GM18499 (cell line): ENCODE results near the gene FITM1.
"Not testable (repeated sequence)": the region's sequence is repeated elsewhere in the genome, so short reads cannot be mapped to it uniquely, and the experiment has no call there.

Source experiments
- ATAC-seq: cut with Tn5 transposase; IDR thresholded peaks from one replicate; pipeline ENCODE4 v1.9.1; 2021; ENCODE audit warnings: moderate number of reproducible peaks; ENCODE audit not compliant: insufficient read depth, unreplicated experiment

FITM1 gene

DNA sequence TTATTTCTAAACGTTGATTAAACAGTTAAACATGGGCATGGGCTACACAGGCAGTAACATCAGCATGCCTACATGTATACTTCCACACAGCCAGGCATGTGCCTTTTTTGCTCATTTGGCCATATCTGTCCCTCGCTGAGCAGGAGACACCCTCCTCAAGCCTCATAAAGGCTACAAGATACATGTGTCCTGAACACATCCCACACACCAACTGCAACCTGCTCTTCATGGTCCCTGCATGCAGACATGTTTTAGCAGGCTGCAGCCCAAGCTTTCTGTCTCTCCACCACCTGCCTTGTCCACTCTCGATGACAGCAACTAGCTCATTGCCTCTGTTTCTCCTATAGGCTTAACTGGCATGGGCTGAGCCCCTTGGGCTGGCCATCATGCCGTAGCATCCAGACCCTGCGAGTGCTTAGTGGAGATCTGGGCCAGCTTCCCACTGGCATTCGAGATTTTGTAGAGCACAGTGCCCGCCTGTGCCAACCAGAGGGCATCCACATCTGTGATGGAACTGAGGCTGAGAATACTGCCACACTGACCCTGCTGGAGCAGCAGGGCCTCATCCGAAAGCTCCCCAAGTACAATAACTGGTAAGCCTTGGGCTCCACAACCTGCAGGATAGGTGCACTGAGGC, 33.8 kb upstream of the FITM1 start:
- no peak for ATAC-seq

DNA sequence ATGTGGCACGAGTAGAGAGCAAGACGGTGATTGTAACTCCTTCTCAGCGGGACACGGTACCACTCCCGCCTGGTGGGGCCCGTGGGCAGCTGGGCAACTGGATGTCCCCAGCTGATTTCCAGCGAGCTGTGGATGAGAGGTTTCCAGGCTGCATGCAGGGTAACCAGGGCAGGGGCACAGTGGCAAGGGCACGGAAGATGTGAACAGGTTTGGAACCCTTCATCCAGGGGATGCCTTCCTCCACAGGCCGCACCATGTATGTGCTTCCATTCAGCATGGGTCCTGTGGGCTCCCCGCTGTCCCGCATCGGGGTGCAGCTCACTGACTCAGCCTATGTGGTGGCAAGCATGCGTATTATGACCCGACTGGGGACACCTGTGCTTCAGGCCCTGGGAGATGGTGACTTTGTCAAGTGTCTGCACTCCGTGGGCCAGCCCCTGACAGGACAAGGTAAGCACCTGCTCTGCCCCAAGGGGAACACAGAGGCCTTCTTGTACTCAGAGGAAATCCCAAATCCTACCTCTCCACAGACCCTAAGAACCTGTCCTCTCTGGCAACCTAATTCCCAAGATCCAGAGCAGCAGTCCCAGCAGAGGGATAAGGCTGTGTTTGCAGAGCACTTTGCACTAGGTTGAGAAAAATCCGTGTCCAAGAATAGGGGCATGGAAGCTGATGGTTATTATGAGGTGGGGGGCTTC, 32.1 kb upstream of the FITM1 start:
- ATAC-seq: no peak

DNA sequence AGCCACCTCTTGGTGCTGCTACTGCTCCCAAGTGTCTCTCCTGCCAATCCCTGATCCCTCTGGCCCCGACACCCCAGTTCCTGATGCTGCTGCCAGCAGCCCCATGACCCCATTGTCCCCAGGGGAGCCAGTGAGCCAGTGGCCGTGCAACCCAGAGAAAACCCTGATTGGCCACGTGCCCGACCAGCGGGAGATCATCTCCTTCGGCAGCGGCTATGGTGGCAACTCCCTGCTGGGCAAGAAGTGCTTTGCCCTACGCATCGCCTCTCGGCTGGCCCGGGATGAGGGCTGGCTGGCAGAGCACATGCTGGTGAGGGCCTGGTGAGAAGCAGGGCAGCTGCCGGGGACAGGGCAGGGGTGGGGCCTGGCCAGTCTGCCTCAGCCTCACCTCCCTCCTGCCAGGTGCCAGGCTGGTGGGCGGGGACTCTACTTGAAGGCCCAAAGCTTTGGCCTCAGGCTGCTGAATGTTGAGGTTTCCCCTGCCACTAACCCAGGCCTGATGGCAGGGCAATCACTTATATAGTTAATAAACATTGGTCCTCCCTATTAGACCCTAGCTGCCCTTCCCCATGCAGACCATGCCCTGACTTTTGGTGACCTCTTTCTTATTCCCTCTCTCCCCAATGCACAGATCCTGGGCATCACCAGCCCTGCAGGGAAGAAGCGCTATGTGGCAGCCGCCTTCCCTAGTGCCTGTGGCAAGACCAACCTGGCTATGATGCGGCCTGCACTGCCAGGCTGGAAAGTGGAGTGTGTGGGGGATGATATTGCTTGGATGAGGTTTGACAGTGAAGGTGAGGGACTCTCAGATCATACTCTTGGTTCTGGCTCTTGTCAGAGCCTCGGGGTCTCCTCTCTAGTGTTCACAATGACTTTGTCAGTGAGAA, 31.3 kb upstream of the FITM1 start:
- ATAC-seq: no peak

DNA sequence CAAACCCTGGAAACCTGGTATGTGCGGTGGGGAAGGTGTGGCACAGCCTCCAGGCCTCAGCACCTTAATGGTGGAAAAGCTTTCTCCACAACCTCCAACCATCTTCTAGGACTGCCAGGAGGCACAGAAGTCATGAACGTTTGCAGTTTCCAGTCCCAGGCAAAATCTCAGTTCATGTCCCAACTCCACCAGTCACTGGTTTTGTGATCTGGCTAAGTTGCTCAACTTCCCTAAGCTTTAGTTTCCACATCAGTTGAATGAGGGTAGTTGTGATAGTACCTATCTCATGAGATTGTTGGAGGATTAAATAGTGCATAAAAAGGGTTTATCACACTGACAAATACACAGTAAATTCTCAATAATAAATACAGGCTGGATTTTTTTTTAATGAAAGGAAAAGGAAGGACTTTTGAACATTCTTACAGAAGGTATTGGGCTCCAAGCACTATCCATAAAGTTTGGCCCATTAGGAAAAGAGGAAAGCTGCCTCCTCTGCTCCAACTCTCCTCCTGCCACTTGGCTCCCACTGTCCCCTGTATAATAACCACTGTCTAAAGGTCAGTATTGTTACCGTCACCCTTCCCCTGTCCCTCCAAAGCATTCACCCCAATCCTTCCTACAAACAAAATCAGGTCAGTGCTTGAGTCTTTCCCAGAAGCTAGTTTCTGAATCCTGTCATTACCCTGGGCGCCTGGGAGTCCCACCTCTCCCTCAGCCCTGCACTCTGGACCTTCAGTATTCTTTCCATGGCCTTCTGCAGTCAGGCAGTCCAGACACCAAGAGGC, 30.1 kb upstream of the FITM1 start:
- no peak for ATAC-seq

DNA sequence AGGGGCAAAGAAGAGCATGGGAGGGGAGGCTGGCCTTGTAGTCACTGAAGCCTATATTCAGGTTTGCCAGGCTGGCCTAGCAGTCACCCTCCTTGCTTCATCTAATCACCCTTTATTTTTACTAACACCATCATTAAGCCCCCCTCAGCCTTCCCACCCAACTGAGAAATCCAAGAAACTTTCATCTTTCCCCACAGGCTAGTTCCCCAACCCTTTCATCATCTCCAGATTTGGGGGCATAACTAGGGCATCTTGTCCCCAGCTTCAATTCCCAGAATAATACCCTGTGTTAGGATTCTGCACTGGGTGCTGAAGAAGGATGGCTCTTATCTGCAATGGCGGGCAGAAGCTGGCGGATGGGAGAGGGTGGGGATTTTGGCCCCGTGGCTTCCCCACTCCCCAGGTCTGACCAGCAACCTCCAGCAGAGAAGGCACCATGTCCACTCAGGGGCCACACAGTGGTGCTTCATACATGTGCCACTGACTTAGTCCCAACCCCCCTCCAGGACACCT, 29.4 kb upstream of the FITM1 start:
- ATAC-seq: no peak

DNA sequence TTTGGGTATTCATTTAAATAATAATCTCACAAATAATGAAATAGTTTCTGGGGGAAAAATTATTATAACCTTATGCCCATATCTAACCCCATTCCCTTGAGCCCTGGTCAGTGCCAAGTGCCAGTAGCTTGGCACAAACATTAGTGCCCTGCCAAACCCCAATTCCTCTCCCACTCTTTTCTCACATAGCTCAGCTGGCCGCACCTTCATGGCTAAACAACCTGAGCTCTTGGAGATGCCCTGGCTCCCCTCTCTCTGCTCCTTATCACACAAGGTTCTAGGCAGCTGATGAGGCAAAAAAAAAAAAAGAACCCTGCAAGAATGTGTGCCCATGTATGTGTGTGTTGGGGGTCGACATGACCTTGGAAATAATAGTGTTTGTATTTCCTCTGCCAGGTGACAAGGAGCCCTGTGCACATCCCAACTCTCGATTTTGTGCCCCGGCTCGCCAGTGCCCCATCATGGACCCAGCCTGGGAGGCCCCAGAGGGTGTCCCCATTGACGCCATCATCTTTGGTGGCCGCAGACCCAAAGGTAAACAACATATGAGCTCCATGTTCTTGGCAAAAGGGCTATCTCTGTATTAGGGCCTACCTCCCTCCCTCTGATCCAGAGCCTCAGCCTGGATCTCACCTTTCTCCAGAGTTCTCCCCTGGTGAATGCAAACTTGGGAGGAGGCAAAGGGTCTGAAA, 28.0 kb upstream of the FITM1 start:
- no peak for ATAC-seq

DNA sequence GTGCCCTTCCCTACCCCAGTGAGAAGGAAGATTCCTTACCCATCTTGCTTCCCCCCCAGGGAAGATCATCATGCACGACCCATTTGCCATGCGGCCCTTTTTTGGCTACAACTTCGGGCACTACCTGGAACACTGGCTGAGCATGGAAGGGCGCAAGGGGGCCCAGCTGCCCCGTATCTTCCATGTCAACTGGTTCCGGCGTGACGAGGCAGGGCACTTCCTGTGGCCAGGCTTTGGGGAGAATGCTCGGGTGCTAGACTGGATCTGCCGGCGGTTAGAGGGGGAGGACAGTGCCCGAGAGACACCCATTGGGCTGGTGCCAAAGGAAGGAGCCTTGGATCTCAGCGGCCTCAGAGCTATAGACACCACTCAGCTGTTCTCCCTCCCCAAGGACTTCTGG, 27.0 kb upstream of the FITM1 start:
- ATAC-seq: no peak

DNA sequence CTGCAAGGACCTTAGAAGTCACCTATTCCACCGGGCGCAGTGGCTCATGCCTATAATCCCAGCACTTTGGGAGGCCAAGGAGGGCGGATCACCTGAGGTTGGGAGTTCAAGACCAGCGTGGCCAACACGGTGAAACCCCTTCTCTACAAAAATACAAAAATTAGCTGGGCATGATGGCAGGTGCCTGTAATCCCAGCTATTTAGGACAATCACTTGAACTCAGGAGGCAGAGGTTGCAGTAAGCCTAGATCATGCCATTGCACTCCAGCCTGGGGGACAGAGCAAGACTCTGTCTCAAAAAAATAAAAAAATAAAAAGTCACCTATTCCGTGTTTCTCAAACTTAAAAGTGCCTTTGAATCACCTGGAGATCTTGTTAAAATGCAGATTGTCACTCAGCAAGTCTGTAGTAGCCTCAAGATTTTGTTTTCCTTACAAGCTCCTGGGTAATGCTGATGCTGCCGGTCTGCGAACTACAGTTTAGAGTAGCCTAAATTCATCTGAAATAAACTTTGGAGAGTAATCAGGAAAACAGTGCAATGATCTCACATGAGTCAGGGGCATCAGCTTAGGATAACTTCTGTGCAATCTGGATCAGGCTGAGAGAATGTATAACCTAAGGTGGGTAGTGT, 24.7 kb upstream of the FITM1 start:
- ATAC-seq: not testable (repeated sequence)

DNA sequence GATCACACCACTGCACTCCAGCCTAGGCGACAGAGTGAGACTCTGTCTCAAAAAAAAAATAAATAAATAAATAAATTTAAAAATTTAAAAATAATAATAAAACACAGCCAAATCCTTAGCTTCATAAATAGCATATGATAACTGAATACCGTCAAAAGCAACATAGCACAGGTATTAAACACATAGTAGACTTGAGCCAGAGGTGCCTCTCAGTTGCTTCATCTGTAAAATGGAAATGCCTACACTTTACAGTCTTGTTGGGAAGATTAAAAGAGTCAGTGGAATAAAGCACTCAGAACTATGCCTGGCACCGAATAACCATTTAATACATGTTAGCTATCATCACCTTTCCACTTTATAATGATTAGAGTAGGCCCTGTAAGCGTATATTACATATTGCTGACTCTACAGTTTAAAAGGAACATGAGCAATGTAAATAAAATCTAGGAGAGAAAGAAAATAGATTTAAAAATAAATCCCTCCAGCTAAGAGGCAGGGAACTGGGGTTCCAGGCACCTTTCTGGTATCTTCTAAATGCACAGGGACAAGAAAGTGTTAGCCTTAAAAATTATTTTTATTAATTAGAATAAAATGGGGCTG, 23.7 kb upstream of the FITM1 start:
- no peak for ATAC-seq

DNA sequence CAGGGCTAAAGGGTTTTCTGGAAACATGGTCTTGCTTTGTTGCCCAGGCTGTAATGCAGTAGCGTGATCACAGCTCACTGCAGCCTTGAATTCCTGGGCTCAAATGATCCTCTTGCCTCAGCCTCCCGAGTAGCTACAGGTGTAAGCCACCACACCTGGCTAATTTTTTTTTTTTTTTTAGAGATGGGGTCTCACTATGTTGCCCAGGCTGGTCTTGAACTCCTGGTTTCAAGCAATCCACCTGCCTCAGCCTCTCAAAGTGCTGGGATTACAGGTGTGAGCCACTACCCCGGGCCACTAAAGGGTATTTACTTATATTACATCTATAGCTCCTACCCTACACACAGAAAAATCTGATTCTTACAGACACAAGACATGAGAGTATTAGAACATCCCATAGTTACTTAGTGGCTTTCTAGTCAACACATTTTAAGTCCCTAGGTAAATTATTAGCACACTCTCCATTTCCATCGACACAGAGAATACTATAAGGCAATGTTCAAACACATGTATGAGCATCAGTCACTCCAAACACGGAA, 22.1 kb upstream of the FITM1 start:
- peak; percentile 32 for ATAC-seq

DNA sequence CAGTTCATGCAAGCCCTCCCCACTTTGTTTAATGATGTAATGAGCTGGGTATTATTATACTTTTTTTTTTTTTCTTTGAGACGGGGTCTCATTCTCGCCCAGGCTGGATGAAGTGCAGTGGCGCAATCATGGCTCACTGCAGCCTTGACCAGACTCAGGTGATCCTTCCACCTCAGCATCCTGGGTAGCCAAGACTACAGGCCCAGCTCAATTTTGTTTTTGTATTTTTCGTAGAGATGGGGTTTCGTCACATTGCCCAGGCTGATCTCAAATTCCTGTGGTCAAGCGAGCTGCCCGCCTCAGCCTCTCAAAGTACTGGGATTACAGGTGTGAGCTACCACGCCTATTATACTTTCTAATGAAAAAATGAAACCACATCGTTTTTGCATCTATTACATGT, 20.4 kb upstream of the FITM1 start:
- no peak for ATAC-seq

DNA sequence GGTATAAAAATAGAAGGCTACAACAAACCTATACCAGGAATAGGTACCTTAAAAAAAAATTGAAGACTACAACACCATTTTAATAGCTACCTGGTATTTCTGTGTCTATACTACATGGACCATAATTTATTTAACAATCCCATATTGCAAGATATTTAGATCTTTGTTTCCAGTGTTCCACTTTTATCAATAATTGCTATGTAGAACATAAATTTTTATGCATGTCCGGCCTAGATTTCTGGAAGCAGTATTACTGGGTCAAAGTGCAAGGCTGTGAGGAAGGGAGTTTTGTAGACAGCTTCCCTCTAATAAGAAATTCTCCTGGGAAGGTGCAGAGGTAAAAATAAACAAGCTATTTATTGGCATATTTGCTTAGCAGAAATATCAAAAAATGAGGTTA, 19.9 kb upstream of the FITM1 start:
- ATAC-seq: no peak

DNA sequence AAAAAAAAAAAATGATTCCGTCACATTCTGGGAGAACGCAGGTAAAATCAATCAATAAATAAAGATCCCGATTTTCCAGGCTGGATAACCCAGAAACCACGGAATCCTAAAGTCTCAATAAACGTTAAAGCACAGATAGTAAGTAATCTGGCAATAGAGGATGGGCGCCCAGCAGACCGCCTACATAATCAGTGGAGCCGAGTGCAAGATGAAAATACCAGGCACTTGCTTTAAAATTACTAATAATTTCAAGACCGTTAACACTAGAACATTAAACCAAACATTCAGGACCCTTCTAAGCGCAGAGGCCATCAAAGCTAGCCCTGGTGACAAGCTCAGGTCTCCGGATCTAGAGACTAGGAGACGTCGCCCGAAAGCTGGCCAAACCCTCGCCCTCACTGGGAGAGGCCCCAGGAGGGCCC, 17.1 kb upstream of the FITM1 start:
- no peak for ATAC-seq

DNA sequence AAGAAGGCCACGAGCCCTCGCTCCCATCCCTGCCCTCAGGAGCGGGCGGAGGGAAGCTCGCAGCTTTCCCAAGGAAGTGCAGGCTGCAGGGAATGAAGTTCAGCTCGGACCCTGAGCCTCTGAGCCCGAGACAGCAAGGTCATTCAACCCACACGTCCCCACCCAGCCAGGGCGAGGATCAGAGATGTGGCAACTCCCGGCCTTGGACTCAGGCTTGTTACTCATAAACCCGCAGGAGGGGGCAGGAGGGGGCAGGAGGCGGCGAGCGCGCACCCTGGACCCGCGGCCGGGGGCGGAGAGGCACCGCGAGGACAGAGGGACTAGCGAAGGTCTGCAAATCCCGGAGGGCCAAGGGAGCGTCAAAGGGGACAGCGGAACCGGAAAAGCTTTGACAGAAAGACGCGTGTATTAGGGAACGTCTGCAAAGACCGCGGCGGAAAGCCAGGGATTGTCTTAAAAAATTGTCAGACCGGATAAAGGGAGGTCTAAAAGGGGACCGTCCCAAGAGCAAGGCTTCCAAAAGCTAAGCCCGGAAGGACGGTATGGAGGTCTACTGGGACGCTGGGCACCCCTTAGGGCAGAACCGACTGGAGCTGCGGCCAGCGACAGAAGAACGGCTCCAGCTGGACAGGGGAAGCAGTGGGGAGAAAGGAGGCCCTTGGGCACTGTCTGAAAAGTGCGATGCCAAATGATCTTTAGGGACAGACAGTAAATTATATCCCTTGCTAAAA, 16.5 kb upstream of the FITM1 start:
- ATAC-seq: peak; percentile 19

DNA sequence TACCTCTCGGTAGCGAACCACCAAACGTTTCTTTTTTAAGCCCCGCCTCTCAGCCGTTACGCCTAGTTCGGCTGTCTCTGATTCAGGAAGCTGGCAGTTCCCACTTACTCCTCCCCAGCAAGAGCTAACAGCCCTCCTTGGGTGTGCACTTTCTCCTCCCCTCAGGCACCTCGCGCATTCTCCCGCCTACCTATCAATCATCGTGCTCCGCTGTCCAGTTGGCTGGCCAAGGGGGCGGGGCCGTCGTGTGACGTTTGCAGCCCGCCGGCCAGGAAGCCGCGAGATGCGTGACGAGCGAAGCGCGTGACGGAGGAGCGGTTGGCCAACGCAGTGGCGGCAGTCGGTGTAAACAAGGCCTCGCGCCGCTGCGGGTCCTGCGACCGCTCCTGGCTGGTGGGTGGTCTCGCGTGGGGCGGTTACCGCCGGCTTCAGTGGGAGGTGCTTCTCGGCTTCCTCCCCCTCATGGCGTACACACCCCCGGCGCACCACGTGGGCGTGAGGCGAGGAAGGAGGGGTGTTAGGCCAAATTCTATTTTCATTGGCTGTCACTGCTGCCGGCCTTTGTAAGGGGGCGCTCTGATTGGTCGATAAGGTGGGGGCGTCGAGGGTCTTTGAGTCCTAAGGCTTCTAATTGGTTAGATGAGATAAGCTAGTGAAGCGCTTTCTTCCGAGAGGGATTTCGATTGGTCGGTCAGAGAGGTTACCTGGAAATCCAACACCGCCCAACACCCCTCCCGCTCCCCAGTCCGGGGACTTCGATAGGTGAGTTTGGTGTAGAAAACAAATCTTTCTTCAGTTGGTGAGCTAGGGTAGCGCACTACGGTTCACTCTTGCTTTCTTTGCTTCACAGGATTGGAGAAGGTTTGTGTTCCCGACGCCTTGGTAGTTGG, 15.7 kb upstream of the FITM1 start, which contains the start of the genes DCAF11 and NRL:
Gene DCAF11, plus strand, starts transcription at position 246 of the 890 bp plus-strand sequence. CDS start 818 bp downstream, outside the sequence.
Gene NRL, minus strand, starts transcription at position 418 of the 890 bp plus-strand sequence. CDS start 32,101 bp downstream, outside the sequence.
- ATAC-seq: peak; percentile 73

DNA sequence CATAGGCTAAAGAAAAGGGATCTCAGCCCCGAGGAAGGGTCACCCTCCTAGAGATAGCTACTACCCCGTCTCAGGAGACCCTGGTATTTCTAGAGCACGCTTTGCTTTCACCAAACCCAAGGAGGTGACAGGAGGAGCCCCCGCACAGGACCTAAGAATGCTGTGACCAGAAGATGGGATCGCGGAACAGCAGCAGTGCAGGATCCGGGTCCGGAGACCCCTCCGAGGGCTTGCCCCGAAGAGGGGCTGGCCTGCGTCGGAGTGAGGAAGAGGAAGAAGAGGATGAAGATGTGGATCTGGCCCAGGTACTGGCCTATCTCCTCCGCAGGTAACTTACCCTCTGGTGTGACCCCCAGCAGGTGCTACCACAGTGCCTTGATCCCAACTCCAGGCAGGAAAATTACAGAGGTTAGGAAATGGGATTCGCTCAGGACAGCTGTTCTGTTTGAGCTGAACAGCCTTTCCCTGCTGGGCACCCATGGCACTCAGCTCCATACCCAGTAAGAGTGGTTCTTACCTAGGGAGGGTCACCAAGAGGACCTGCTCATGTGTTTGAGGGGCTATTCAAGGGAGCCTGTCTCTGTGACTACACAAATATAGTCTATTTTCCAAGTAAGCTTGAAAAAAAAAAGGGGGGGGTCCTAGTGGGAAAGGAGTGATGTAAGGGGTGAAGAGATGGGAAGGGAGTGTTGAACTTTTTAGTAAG, 14.9 kb upstream of the FITM1 start:
- ATAC-seq: no peak
